ENCODE data around the gene DYSF.

GRCh38 chr2:71463342-71463654 lies 9.9 kb downstream of the DYSF start:
- no peak for TF ChIP-seq EZH2phosphoT487 (IDR thresholded peaks at IDR 0.05; ENCODE audit: borderline replicate concordance, low read depth, low read length)
- TF ChIP-seq CTCF (conservative IDR thresholded peaks at IDR 0.05; ENCODE audit: low read length), result no peak
